K562 (cell line): ENCODE measurements around the gene ZNF564. TPM values are rescaled to one million over a fixed set of nuclear protein-coding genes. Genes with fewer than 3 reads are reported as not detected.

Experiments used
- ATAC-seq: fragments of 200-7000 bp; cut with Tn5 transposase; 3 replicates; pipeline ENCODE4 v1.9.1; 2020; ENCODE audit warnings: moderate library complexity
- BruUV-seq: library from RNA; stranded (reverse); fragments of 400-500 nt; replicated peaks from 2 replicates; lab custom pipeline; 2021; lab: Mats Ljungman, UMichigan
- CTCF ChIA-PET: fragments of 300-600 bp; formaldehyde crosslinking; extraction: SDS; loops from one replicate; lab custom pipeline; 2021; ENCODE audit warnings: low intra/inter-chr PET ratio; lab: Yijun Ruan, JAX
- POLR2A ChIA-PET: fragments of 300-600, 350-650 bp; sonication (Branson Sonifier 250); formaldehyde crosslinking; extraction: SDS; loops from one replicate; lab custom pipeline; 2021; ENCODE audit warnings: antibody characterized with exemption, inconsistent platforms; lab: Yijun Ruan, JAX
- DNase-seq, 4 experiments: peaks; one replicate each; pipeline versions ENCODE4 v3.0.0 to v3.0.0-alpha.2; 2011 to 2018; ENCODE audit warnings: low spot score in 3 of 4, mixed read lengths in 3 of 4; ENCODE audit errors: extremely low read depth in 1 of 4
- FAIRE-seq: peaks from 2 replicates; lab custom pipeline; 2011; peaks lifted over from hg19 to GRCh38; lab: Jason Lieb, UNC
- H2AFZ ChIP-seq: 2 replicates; pipeline ENCODE4 v1.6.0; 2011; ENCODE audit warnings: low read depth, low read length, control low read depth, inconsistent platforms
- H3K27ac ChIP-seq: fragments of 200-600 bp; 3 replicates; pipeline ENCODE4 v1.8.0; 2011; ENCODE audit warnings: low read depth, mild to moderate bottlenecking, control low read depth, inconsistent platforms, low read length, moderate library complexity, mixed read lengths; ENCODE audit errors: extremely low read depth
- H3K27me3 ChIP-seq, 2 experiments: fragments of 300-600 bp in 1 of 2; 2 replicates in 1 of 2; 3 replicates in 1 of 2; pipeline versions ENCODE4 v1.6.0 to v1.8.0; 2011; ENCODE audit warnings: inconsistent platforms in 2 of 2, low read length in 2 of 2, mild to moderate bottlenecking in 1 of 2, mixed read lengths in 1 of 2, moderate library complexity in 1 of 2; ENCODE audit not compliant: control insufficient read depth in 2 of 2, insufficient read depth in 2 of 2
- H3K36me3 ChIP-seq: fragments of 300-600 bp; 3 replicates; pipeline ENCODE4 v1.8.0; 2011; ENCODE audit warnings: mild to moderate bottlenecking, low read length, inconsistent platforms; ENCODE audit not compliant: control insufficient read depth, insufficient read depth
- H3K4me1 ChIP-seq, 2 experiments: fragments of 200-600 bp in 1 of 2; replicated peaks in 1 of 2; 2 replicates in 1 of 2; 3 replicates in 1 of 2; pipeline versions ENCODE4 v1.5.1 to v1.8.0; 2011; ENCODE audit warnings: inconsistent platforms in 2 of 2, low read length in 2 of 2, mild to moderate bottlenecking in 1 of 2, mixed read lengths in 1 of 2, moderate library complexity in 1 of 2; ENCODE audit not compliant: control insufficient read depth in 2 of 2, insufficient read depth in 2 of 2
- H3K4me2 ChIP-seq: 2 replicates; pipeline ENCODE4 v1.6.1; 2011; ENCODE audit warnings: low read length, control low read depth, inconsistent platforms, mixed read lengths; ENCODE audit not compliant: insufficient read depth
- H3K4me3 ChIP-seq: fragments of 200-600 bp; sonication (generic), shearing (Covaris generic); 2 replicates; pipeline ENCODE4 v1.5.1; 2016; ENCODE audit warnings: control low read depth, inconsistent platforms
- H3K79me2 ChIP-seq: fragments of 200-600 bp; 3 replicates; pipeline ENCODE4 v1.8.0; 2011; ENCODE audit warnings: low read length, inconsistent platforms; ENCODE audit not compliant: control insufficient read depth, insufficient read depth
- H3K9ac ChIP-seq, 2 experiments: 2 replicates each; pipeline versions ENCODE4 v1.6.0 to v1.6.1; 2011; ENCODE audit warnings: low read depth in 2 of 2, low read length in 2 of 2, control low read depth in 1 of 2, inconsistent platforms in 1 of 2, mild to moderate bottlenecking in 1 of 2, mixed read lengths in 1 of 2; ENCODE audit not compliant: insufficient read depth in 1 of 2
- H3K9me1 ChIP-seq: one replicate; pipeline ENCODE4 v1.6.0; 2011; ENCODE audit warnings: inconsistent platforms, mild to moderate bottlenecking, low read length, moderate library complexity; ENCODE audit not compliant: control insufficient read depth, insufficient read depth
- H3K9me3 ChIP-seq: replicated peaks from 2 replicates; pipeline ENCODE4 v1.5.1; 2011; ENCODE audit warnings: low read depth, low read length, inconsistent platforms; ENCODE audit not compliant: control insufficient read depth, insufficient read depth
- H4K20me1 ChIP-seq: replicated peaks from 2 replicates; pipeline ENCODE4 v1.6.1; 2011; ENCODE audit warnings: low read length, inconsistent platforms, mixed read lengths; ENCODE audit not compliant: control insufficient read depth, insufficient read depth
- AFF1 ChIP-seq, 2 experiments: fragments of 450-650 bp; IDR thresholded peaks; 2 replicates each; pipeline ENCODE4 v1.6.1; 2018; ENCODE audit warnings: mild to moderate bottlenecking in 2 of 2, low read depth in 1 of 2; ENCODE audit not compliant: partially characterized antibody in 2 of 2
- BCOR ChIP-seq: fragments of 450-650 bp; IDR thresholded peaks from 2 replicates; pipeline ENCODE4 v1.6.1; 2016
- BHLHE40 ChIP-seq: IDR thresholded peaks from 2 replicates; pipeline ENCODE4 v1.6.1; 2011; ENCODE audit warnings: low read length, improper control_type of control experiment
- CEBPB ChIP-seq: fragments of 450-650 bp; IDR thresholded peaks from 2 replicates; pipeline ENCODE4 v1.6.1; 2016; ENCODE audit warnings: missing genetic modification characterization, missing compliant biosample characterization
- CUX1 ChIP-seq: fragments of 200-800 bp; sonication (Bioruptor generic); IDR thresholded peaks from 2 replicates; pipeline ENCODE4 v1.6.1; 2016; ENCODE audit warnings: missing genetic modification characterization, missing compliant biosample characterization
- DLX4 ChIP-seq: fragments of 250-450 bp; sonication (Bioruptor Pico); IDR thresholded peaks from 2 replicates; pipeline ENCODE4 v1.6.1; 2021; ENCODE audit warnings: mild to moderate bottlenecking
- RCOR1 ChIP-seq, 2 experiments: IDR thresholded peaks; 2 replicates each; pipeline ENCODE4 v1.6.1; 2012; ENCODE audit warnings: low read depth in 2 of 2, low read length in 2 of 2, borderline replicate concordance in 1 of 2, improper control_type of control experiment in 1 of 2
- SRSF7 ChIP-seq: fragments of 200-400 bp; formaldehyde crosslinking; optimal IDR thresholded peaks from 2 replicates; pipeline ENCODE3; 2017; ENCODE audit warnings: mild to moderate bottlenecking, low read depth, low read length
- ZBTB34 ChIP-seq: fragments of 250-450 bp; sonication (Bioruptor Pico); IDR thresholded peaks from 2 replicates; pipeline ENCODE4 v1.8.0; 2021; ENCODE audit warnings: mild to moderate bottlenecking, moderate library complexity
- ZNF146 ChIP-seq: IDR thresholded peaks from one replicate; pipeline ENCODE4 v1.6.1; 2018; ENCODE audit warnings: missing compliant biosample characterization; ENCODE audit not compliant: unreplicated experiment
- WGBS: fragments of 100-300 bp; shearing (Covaris generic); methylation state at CpG from one replicate; pipeline ENCODE4 v1.1.6; 2016; ENCODE audit warnings: low coverage, mixed read lengths; ENCODE audit not compliant: insufficient coverage; ENCODE audit errors: missing lambda C conversion rate; 5-methylcytosine and 5-hydroxymethylcytosine counted together
- in situ Hi-C: fragments of 300-500 bp; cut with MboI; formaldehyde crosslinking; loops from 4 replicates; pipeline ENCODE4 v1.15.0; 2018; ENCODE audit warnings: inconsistent platforms, mixed read lengths
- intact Hi-C: fragments of 100-400 bp; cut with micrococcal nuclease; formaldehyde crosslinking; loops from 2 replicates; pipeline ENCODE4 v1.14.2; 2022
- polyA plus RNA-seq, 8 experiments: library from polyadenylated mRNA; depleted of rRNA in 4 of 8; stranded (reverse) in 5 of 8; unstranded in 3 of 8; fragments of >200 nt; fragmentation: Nextera tagmentation in 2 of 8; fragmentation: Illumina TruSeq in 1 of 8; extraction: Ambion mirVana in 2 of 8; extraction: Trizol in 1 of 8; gene quantifications; 2 replicates each; pipeline versions ENCODE4 v1.2.1 to v1.2.3, GENCODE V29; 2011 to 2014; ENCODE audit warnings: inconsistent platforms in 1 of 8, missing spikeins in 1 of 8
- total RNA-seq, 7 experiments: library from RNA; depleted of rRNA in 6 of 7; stranded (reverse); fragments of >200 nt in 6 of 7; fragmentation: Illumina TruSeq in 2 of 7; extraction: Trizol in 2 of 7; gene quantifications; 2 replicates each; pipeline versions ENCODE4 v1.2.1 to v1.2.3, GENCODE V29; 2011 to 2021; ENCODE audit warnings: low replicate concordance in 1 of 7

The ZNF564 gene
- total and polyA plus RNA-seq, 9 of the 15 experiments (the other 6 are each of a cell fraction or from before 2014, with no cell fraction given) = 1.4 to 8.1 (median 5.6) TPM

GRCh38 chr19:12494260-12494860 is 56.9 kb downstream of the ZNF564 start:
- DNase-seq (no peak), ATAC-seq (no peak), FAIRE-seq (no peak)
- no peaks in the 10 kb centered on the region for H3K79me2 ChIP-seq
- no peaks in the 10 kb centered on the region for H4K20me1 ChIP-seq
- H3K4me1 ChIP-seq = peaks cover 3 to 8% of the 10 kb centered on the region in 2 experiments; a peak in 3 of 5 replicates
- no peak overlapping the region for H3K4me3 ChIP-seq
- no TSS peak for BruUV-seq
- H3K27me3 ChIP-seq = no peaks in the 10 kb centered on the region; a peak in 1 of 5 replicates
- H3K4me2 ChIP-seq = no peak overlapping the region; the same call in 1 of the 2 replicates
- H3K27ac ChIP-seq = no peak overlapping the region
- ChIA-PET CTCF (no interaction called here), POLR2A (interaction anchor here (0.5 to 1.6 kb wide), 3 partner anchors 8 to 542 kb away, joined by 3 to 6 read pairs (median 4); no protein-coding TSS in a partner anchor)
- no peak overlapping the region for H2AFZ ChIP-seq
- 41% methylated on average over 3 of the region's 3 CpGs for WGBS
- in situ Hi-C loops (no loop called here), intact Hi-C loops (no loop called here)
- no peaks in the 10 kb centered on the region; the same call in 1 of the 2 replicates for H3K9me3 ChIP-seq
- no peaks in the 10 kb centered on the region for H3K36me3 ChIP-seq
- no peaks in the 10 kb centered on the region for H3K9me1 ChIP-seq
- H3K9ac ChIP-seq = no peak overlapping the region
- no peak for TF ChIP-seq RCOR1 (IDR thresholded peaks at IDR 0.05; ENCODE audit: borderline replicate concordance in 1 of 2, low read depth in 2 of 2, low read length in 2 of 2)
- no peak for TF ChIP-seq ZBTB34 (CRISPR knock-in tag)
- peak; percentile 56 for TF ChIP-seq ZNF146
- no peak for TF ChIP-seq CUX1 (CRISPR knock-in tag)
- no peak for TF ChIP-seq DLX4
- TF ChIP-seq BHLHE40 = no peak
- TF ChIP-seq CEBPB (tag) = no peak
- TF ChIP-seq BCOR = peak; percentile 49; the same call in 1 of the 2 replicates
- TF ChIP-seq AFF1 (IDR thresholded peaks at IDR 0.05; ENCODE audit: low read depth in 1 of 2, partially characterized antibody in 2 of 2) = no peak
- no peak for TF ChIP-seq SRSF7
